ENCODE measurements around the gene PISD.
"Not testable (repeated sequence)": the region's sequence is repeated elsewhere in the genome, so short reads cannot be mapped to it uniquely, and the experiment has no call there.

- not testable (repeated sequence) for TF ChIP-seq CHD2 (IDR thresholded peaks at IDR 0.05; ENCODE audit: low read length); MAX (IDR thresholded peaks at IDR 0.05); CTCF (IDR thresholded peaks at IDR 0.05; ENCODE audit: control extremely low read depth in 1 of 3, insufficient read depth in 1 of 3, low read depth in 1 of 3, low read length in 3 of 3); EZH2 (IDR thresholded peaks at IDR 0.05; ENCODE audit: low read depth, low read length, severe bottlenecking); GABPA (IDR thresholded peaks at IDR 0.05; ENCODE audit: borderline replicate concordance, insufficient read depth, low read length); SRF (IDR thresholded peaks at IDR 0.05; ENCODE audit: low read depth, low read length); FOSL1 (IDR thresholded peaks at IDR 0.05; ENCODE audit: insufficient read depth, low read depth, low read length)
These were observed 1.1 kb downstream of the PISD start for GRCh38 chr22:31660860-31661341.

Measured in H1 (cell line).